GM19452 (cell line): ENCODE measurements around the gene MAPK8IP2.
"Not testable (repeated sequence)": the region's sequence is repeated elsewhere in the genome, so short reads cannot be mapped to it uniquely, and the experiment has no call there.

Experiments used
- ATAC-seq: cut with Tn5 transposase; IDR thresholded peaks from one replicate; pipeline ENCODE4 v1.9.1; 2021; ENCODE audit not compliant: unreplicated experiment

Gene MAPK8IP2

DNA sequence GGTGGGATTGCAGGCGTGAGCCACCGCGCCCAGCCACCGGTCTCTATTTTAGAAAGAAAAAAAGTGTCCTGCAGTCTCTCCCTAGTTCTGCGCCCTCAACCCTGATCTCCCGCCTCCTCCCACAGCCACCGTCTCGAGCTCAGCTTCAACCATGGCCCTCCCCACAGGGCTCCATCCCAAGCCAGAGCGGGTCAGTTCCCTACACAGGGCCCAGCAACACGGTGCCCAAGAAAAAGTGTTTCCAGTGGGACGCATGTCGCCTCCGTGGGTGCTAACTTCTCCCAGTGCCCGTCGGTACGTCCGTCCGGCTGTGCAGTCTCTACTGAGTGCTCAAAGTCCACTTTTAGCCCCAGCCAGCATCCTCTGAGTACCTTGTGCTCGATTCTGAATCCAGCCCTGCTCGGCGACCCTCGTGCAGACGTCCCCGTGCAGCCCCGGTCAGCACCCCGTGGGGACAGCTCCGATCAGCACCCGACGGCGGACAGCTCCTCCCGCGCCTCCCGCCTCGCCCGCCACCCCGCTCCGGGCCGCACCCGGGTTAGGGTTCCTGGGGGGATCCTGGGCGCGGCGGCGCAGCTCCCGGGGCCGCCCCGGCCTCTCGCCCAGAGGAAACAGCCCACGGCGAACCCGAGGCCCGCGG, 657 bp upstream of the MAPK8IP2 start:
- no peak for ATAC-seq

DNA sequence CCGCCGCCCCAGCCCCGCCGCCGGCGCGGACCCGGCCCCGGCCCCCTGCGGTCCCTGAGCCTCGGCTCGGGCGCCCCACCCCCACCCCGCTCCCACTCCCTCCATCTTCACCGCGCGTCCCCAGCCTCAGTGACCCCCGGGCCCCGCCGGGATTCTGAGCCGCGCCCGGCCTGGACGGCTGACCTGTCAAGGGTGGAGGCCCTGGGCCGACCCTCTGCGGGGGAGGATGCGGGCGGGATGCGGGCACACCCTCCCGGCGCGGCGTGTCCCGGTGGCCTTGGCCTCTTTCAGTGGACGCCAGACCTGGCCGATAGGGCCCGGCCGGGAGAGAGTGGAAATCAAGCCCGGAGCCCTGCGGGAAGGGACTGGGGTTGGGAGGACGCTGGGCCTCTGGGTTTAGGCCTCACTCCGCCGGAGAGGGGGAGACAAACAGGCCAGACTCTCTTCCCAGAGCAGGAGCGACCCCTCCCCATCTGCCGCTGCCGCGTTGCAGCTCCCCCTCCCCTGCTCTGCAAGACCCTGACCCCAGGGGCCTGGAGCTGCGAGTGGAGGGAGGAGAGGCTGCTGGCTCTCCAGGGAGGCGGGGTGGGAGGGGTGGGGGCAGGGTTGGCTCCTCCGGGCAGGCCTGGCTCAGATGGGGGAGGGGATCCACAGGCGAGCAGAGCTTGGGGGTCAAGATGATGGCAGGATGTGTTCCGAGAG, 525 bp downstream of the MAPK8IP2 start:
- no peak for ATAC-seq

DNA sequence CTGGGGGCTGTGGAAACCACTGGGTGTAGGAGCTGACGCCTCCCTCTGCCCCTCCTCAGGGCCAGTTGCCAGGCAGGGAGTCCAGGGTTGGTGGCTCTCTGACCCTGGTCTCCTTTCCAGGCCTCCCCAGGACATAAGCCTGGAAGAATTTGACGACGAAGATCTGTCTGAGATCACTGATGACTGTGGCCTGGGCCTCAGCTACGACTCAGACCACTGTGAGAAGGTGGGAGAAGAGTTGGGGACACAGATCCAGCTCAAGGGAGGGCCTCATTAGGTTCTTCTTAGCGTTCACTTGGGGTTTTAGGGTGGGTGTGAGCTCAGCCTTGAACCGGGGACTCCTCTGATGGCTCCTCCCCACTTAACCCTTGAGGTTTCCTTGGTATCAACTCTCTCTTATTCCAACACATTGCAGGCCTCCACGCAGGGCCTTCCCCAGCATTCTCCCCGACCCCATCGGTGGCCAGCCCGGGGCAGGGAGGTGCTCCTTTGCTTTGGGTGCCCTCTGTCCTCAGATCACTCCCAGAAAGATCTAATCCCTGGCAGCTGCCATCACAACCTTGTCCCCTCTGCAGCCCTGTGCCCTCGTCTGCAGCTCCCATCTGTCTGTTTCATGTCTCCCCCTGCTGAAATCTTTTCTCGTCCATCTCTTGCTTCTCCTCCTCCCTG, 1.2 kb downstream of the MAPK8IP2 start:
- ATAC-seq: no peak

DNA sequence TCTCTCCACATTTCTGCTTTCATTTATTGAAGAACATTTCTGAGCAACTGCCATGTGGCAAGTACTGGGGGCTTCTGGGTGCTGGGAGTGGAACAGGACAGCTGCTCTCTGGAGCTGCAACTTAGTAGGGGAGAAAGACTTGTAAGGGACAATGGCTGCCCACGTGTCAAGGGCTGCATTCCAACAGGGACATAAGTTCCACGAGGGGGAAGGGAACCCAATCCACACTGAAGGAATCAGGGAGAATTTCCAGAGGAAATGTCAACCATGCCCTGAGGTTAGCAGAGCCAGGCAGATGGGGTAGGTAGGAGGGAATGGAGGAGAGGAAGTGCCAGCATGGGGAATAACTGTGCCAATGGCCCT, 1.7 kb downstream of the MAPK8IP2 start:
- ATAC-seq: no peak

DNA sequence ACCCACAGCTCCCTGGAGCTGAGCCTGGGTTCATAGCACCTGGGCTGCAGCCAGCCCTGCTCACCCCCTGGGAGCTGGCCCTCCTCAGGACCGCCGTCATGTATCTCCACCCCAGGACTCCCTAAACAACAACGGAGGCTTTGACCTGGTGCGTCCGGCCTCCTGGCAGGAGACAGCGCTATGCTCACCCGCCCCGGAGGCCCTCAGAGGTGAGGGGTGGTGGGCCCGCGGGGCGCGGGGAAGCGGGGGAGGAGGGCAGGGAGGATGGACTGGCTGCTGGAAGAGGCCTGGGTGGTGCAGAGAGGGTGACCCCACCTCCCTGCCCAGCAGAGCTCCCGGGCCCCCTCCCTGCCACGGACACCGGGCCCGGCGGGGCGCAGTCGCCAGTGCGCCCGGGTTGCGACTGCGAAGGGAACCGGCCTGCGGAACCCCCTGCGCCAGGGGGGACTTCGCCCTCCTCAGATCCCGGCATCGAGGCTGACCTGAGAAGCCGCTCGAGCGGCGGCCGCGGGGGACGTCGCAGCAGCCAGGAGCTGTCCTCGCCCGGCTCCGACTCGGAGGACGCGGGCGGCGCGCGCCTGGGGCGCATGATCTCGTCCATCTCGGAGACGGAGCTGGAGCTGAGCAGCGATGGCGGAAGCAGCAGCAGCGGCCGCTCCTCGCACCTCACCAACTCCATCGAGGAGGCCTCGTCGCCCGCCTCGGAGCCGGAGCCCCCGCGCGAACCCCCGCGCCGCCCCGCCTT, 3.1 kb downstream of the MAPK8IP2 start:
- ATAC-seq: no peak

DNA sequence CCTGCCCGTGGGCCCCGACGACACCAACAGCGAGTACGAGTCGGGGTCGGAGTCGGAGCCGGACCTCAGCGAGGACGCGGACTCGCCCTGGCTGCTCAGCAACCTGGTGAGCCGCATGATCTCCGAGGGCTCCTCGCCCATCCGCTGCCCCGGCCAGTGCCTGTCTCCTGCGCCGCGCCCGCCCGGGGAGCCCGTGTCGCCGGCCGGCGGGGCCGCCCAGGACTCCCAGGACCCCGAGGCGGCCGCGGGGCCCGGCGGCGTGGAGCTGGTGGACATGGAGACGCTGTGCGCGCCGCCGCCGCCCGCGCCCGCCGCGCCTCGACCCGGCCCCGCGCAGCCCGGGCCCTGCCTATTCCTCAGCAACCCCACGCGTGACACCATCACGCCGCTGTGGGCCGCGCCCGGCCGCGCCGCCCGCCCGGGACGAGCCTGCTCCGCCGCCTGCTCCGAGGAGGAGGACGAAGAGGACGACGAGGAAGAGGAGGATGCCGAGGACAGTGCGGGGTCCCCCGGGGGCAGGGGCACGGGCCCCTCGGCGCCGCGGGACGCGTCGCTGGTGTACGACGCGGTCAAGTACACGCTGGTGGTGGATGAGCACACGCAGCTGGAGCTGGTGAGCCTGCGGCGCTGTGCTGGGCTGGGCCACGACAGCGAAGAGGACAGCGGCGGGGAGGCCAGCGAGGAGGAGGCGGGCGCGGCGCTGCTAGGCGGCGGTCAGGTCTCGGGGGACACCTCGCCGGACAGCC, 3.8 kb downstream of the MAPK8IP2 start:
- ATAC-seq: no peak

DNA sequence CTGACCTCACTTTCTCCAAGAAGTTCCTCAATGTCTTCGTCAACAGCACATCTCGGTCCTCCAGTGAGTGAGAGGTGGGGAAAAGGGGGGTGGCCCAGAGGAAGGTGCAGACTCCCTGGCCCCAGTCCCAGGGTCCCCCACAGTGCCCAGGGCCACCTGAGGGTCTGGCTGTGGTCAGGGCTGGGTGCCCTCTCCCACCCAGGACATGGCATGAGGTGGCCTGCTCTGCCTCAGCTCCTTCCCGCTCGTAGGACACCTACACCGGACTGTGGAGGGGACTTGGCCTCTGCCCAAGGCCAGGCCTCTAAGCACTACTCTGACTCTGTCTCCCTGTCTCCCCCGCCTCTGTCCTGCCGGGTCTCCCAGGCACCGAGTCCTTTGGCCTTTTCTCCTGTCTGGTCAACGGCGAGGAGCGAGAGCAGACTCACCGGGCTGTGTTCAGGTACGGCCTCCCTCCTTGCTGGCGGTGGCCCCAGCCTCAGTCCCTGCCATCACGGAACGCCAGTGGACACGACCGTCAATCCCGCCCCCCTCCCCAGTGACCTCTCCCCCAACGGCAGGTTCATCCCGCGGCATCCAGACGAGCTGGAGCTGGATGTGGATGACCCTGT, 4.5 kb downstream of the MAPK8IP2 start:
- ATAC-seq: no peak

DNA sequence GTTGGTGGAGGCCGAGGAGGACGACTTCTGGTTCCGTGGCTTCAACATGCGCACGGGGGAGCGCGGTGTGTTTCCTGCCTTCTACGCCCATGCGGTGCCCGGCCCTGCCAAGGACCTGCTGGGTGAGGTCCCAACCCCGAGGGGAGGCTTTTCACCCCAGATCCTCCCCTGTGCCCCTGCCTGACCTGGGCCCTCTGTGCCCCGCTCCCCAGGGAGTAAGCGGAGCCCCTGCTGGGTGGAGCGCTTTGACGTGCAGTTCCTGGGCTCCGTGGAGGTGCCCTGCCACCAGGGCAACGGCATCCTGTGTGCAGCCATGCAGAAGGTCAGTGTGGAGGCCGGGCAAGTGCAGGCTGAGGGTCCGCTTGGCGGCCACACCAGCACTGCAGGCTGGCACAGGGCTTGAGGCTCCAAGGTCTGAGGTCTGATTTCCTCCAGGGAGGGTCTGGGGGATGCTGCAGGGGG, 5.1 kb downstream of the MAPK8IP2 start:
- ATAC-seq: no peak

DNA sequence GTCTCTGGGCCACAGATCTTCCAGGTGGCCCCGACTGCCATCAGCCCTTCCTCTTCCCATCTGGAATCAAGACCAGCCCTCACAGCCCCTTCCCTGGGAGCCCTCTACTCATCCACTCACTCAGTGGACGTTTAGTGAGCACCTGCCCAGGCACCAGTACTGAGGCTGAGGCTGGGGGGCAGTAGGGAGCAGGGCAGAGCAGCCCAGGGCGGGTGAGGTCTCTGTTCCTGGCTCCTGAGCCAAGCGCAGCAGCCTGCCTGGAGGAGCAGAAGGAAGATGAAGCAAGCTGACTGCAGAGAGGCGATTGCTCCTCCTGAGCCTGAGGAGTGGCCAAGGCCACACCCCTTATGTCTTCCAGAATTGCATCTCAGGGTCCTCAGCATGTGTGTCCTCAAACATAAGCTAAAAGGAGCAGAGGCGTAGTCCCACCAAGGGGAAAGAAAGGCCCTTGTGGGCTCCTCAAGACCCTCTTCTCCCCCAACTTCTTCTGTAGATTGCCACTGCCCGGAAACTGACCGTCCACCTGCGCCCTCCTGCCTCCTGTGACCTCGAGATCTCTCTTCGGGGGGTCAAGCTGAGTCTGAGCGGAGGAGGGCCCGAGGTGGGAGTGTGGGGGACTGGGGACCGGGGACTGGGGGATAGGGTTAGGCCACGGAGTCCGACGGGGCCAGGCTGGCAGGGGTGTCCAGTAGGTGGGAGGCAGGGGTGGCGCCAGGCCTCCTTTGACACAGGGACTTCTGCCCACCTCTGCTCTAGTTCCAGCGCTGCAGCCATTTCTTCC, 5.8 kb downstream of the MAPK8IP2 start:
- ATAC-seq: no peak

DNA sequence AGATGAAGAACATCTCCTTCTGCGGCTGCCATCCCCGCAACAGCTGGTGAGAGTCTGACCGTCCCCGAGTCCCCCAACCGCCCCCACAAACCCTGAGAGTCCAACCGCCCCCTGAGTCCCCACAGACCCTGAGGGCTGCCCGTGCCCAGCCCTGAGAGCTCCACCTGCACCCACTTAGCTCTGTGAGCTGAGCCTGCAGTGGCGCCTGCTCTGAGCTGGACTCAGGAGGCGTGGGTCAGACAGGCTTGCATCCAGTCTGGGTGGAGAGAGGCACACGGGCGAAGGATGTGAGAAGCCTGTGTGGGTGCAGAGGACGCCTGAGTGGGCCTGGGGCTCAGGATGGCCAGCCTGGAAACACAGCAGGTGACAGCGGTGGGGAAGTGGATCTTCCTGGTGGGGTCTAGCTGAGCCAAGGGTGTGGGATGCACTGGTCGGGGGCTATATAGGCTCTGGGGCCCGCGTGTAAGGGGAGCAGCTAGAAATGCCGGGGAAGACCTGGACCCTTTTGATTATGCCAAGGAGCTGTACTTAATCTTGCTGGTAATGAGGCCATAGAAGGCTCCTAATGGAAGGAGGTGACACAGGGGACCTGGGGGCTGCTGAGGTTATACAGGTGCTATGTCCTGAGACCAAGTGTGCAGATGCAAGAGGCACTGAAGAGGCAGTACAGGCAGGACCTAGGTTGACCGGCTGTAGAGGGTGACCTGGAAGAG, 6.5 kb downstream of the MAPK8IP2 start:
- no peak for ATAC-seq

DNA sequence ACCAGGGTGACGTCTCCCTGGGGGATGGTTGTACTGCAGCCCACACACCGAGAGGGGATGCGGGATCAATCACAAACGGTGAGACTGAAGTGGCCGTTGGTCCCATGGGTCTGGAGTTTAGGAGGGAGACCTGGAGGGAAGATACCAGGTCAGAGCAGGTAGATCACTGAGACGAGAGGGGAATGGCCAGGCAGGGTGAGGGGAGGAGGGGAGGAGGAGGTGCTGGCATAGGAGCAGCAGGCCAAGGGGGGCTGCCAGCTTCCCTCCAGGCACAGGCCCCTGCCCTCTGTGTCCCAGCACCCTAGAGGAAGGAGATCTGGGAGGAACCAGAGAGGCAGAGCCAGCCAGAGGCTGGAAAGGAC, 7.0 kb downstream of the MAPK8IP2 start:
- no peak for ATAC-seq

DNA sequence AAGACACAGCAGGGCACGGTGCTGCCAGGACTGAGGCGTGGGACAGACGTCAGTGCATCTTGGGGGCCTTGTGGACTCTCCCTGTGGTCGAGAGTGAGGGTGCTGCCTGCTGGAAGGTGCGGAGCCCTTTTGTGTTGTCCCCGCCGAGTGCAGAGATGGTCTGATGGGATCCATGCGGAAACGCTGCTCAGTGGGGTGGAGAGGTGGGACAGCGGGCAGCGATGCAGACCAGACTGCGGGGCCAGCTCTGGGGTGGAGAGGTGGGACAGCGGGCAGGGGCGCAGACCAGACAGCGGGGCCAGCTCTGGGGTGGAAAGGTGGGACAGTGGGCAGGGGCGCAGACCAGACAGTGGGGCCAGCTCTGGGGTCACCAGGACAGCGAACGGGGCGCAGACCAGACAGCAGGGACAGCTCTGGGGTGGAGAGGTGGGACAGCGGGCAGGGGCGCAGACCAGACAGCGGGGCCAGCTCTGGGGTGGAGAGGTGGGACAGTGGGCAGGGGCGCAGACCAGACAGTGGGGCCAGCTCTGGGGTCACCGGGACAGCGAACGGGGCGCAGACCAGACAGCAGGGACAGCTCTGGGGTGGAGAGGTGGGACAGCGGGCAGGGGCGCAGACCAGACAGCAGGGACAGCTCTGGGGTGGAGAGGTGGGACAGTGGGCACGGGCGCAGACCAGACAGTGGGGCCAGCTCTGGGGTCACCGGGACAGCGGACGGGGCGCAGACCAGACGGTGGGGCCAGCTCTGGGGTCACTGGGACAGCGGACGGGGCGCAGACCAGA, 7.7 kb downstream of the MAPK8IP2 start:
- not testable (repeated sequence) for ATAC-seq

DNA sequence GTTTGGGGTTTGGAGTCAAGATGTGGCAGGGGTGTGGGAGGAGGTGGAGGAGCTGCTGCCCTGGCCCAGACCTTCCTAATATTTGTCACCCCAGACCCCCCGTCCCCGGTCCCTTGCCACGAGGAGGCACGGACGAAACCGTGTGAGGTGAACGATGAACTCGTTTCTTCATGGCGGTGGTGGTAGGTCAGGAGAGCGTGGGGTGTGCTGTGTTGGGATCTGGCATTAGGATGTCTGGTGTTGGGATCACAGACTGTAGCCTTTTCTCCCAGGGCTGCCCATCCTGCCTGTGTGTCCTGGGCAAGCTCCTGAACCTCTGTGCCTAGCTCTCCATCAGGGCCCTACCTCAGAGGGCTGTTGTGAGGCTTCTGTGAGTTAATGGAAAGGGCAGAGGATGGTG, 8.4 kb downstream of the MAPK8IP2 start:
- no peak for ATAC-seq

DNA sequence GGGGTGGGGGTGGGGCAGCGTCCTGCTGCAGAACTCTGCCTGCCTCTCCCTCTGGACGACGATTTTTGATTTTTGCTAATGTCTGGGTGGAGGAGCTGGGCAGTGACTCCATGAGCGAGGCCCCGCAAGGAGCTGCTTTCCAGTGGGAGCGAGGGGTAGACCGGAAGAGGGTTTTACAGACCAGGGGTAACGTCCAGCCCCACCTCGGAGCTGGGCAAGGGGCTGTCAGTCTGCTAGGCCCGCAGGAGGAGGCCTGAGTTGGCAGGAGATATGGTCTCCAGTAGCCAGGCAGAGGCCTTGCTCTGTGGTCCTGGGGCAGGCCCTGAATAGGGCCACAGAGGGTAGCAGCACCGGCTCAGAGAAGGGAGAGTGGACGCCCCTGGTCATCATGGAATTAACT, 9.0 kb downstream of the MAPK8IP2 start:
- ATAC-seq: no peak

DNA sequence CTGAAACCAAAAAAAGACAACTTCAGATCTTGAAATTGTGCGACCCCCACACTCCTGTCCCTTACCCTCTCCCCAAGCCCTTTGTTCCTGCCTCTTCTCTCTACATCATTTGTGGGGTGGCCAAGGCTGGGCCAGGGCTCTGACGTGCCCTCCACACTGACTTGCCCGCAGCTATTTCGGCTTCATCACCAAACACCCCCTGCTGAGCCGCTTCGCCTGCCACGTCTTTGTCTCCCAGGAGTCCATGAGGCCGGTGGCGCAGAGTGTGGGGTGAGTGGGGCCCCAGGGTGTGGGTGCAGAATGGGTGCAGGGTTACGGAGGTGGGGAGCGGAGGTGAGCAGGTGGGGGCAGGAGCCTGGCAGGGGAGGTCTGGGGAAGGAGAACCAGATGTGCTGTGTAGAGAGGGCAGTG, 9.5 kb downstream of the MAPK8IP2 start:
- ATAC-seq: no peak

DNA sequence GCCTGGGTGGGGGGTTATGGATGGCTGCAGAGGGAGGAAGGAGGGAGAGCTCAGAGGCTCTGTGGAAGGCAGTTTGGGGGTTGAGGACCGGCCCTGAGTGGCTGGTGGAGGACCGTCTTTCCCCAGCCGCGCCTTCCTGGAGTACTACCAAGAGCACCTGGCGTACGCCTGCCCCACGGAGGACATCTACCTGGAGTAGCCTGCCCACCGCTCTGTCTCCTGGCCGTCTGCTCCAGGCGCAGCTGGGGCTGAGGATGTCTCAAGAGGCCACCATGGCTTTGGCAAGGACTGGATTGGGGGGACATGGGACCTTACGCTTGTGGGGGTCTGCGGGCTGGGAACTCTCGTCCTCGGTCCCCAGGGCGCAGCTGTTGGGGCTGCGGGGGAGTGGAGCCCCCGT, 10.0 kb downstream of the MAPK8IP2 start:
- no peak for ATAC-seq

DNA sequence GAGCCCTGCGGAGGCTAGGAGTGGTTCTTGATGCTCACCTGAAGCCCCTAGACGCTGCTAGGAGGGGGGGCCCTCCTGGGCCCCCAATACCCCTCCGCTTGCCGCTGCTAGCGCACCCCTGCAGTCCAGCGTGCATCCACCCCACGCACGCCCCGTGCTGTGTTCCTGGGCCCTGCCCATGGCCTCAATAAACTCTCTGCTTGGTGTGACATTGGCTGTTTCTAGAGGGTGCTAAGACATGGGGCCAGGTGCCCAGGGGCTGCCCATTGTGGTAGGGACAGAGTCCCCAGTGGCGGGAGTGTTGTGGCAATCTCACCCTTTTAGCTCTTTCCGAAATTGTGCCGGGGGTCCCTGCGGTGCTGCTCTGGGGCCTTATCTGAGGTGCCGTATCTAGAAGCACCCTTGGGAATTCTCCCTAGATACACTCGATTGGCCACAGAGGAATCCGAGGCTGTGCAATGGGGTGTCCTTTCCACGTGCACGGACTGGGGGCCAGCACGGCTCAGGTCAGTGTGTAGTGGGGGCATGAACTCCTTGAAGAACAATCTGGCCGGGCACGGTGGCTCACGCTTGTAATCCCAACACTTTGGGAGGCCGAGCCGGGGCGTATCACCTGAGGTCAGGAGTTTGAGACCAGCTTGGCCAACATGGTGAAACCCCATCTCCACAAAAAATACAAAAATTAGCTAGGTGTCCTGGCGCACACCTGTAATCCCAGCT, 10.9 kb downstream of the MAPK8IP2 start:
- ATAC-seq: no peak

DNA sequence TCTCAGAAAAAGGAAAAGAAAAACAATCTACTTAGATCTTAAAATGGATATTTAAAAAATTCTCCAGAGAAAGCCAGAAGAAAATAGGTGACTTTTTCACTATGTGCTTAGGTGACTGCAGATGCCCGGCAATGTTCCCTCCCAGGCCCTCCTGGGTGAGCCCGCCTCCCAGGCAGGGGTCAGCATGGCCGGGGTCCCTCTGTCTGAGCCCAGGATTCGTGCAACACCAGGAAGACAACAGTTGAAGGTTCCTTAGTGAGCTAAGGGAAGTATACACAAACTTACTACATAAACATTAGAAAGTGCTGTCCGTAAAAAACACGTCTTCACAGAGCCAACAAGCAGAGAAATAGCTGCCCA, 11.6 kb downstream of the MAPK8IP2 start:
- ATAC-seq: no peak
